NCI-H82 (cell line): ENCODE results near the gene TRIM10.
"Not testable (repeated sequence)": the region's sequence is repeated elsewhere in the genome, so short reads cannot be mapped to it uniquely, and the experiment has no call there.

Experiments used
- DNase-seq: peaks from one replicate; lab custom pipeline; 2025; lab: John Stamatoyannopoulos, UW

Gene TRIM10

DNA sequence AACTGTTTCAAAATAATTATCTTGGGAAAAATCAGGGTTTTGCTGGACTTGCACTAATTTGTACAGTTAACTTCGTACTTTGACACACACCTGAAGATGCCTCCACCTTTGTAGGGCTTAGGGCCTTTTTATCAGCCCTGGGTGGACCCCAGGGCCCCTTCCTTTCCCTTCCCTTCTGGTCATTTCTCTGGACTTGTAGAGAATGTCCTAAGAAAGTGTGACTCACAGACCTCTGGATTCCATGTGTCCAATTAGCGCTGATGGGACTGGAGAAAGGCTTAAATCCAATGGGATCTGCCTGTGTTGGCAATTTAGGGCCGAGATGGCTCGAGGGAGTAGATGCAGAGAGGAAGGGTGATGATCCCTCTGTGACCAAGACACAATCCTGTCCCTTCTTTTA, 11.7 kb upstream of the TRIM10 start:
- DNase-seq: peak; percentile 17

DNA sequence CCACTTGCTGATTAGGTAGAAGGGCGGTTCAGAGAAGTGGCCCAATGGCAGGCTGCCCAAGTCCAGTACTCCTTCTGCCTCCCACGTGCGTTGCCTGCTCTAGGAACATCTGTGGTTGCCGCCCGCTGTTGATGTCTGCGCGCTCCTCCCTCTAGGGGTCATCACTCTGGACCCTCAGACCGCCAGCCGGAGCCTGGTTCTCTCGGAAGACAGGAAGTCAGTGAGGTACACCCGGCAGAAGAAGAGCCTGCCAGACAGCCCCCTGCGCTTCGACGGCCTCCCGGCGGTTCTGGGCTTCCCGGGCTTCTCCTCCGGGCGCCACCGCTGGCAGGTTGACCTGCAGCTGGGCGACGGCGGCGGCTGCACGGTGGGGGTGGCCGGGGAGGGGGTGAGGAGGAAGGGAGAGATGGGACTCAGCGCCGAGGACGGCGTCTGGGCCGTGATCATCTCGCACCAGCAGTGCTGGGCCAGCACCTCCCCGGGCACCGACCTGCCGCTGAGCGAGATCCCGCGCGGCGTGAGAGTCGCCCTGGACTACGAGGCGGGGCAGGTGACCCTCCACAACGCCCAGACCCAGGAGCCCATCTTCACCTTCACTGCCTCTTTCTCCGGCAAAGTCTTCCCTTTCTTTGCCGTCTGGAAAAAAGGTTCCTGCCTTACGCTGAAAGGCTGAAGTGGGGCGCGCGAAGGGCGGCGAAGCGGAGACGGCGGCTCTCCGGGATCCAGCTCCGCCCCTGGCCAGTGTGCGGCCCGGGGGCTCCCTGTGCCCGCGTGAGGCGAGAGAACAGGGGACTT, 10.9 kb upstream of the TRIM10 start:
- peak; percentile 46 for DNase-seq

DNA sequence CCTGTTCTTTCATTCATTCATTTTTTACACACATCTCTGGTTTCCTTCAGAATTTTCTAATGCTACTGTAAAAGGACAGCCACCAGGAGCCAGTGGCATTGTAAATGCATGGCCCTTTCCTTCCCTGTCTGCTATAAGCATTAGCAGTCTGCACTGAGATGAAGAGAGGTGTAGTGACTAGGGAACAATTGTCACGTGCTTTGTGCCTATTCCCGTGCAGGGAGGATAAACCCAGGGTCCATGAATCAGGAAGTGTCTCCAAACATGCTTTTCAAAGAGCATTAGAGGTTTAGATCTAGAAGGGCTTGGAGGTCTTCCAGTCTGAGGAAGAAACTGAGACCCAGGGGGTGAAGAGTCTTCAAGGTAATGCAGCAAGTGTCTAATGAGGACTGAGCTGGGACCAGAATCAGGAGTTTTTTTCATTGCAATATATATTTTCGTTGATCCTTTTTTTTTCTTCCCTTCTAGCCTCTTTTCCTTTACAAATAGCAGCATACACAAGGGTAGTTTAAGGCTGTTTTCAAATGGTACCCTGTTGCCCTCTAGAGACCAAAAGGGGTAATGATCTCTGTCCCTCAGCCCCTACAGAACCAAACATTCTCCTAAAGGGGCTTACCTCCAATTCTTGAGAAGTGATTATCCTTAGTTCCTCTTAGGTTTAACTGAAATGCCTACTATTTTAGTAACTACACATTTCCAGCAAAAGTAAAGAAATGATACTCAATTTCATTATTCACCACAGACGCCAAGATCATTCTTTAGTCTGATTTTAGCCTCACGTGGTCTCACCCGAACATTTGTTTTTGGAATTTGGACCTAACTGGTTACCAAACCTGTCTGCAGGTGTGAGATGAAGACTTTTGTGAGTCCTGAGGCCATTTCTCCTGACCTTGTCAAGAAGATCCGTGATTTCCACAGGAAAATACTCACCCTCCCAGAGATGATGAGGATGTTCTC, 8.9 kb upstream of the TRIM10 start:
- peak; percentile 76 for DNase-seq

DNA sequence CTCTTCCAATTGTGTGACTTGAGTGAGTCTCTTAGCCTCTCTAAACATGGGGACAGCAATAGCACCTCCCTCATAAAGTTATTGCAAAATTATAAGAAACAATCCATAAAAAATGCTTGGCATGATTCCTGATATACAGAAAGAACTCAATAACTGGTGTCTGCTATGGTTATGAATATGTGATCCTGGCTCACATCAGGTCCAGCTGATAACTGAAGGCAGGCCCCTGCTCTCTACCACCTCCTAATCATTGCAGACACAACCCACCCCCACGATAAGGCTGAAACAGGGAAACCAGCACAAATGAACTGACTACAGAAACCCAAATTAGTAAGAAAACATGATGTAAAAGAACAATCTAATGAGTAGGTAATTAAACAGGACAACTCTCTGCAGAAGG, 7.7 kb upstream of the TRIM10 start:
- DNase-seq: no peak

DNA sequence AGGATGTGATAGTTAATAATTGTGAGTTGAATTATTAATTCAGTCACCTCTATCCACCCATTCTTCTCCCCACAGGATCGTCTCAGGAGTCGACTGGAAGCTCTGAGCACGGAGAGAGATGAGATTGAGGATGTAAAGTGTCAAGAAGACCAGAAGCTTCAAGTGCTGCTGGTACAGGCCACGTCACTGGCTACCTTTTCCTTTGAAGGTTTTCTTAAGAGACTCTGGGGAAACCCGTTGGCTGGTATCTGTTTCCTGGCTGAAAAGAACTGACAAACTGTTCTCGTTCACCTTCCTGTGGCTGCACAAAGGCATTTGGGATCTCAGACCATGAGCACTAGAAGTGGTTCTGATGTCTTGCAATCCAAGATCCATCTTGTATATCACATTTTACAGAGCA, 6.1 kb upstream of the TRIM10 start:
- no peak for DNase-seq

DNA sequence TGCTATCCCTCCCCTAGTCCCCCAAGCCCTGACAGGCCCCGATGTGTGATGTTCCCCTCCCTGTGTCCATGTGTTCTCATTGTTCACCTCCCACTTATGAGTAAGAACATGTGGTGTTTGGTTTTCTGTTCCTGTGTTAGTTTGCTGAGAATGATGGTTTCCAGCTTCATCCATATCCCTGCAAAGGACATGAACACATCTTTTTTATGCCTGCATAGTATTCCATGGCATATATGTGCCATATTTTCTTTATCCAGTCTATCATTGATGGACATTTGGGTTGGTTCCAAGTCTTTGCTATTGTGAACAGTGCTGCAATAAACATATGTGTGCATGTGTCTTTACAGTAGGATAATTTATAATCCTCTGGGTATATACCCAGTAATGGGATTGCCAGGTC, 4.2 kb upstream of the TRIM10 start:
- DNase-seq: not testable (repeated sequence)

DNA sequence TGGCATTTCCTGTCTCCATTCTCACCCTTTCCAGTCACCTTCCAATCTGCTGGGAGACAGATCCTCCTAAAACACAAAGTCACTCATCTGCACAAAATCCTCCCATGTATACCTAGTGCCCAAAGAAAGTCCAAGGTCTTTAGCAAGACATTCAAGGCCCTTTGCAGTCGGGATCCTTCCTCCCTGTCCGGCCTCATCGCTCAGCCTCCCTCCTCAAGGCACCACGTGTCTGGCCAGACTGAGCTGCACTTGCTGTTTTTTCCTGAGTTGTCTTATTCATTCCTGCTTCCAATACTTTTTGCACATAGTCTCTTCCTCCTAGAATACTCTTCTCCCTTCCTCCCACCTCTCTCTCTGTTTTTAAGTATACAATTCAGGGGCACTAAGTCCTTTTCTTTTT, 3.7 kb upstream of the TRIM10 start:
- DNase-seq: no peak

DNA sequence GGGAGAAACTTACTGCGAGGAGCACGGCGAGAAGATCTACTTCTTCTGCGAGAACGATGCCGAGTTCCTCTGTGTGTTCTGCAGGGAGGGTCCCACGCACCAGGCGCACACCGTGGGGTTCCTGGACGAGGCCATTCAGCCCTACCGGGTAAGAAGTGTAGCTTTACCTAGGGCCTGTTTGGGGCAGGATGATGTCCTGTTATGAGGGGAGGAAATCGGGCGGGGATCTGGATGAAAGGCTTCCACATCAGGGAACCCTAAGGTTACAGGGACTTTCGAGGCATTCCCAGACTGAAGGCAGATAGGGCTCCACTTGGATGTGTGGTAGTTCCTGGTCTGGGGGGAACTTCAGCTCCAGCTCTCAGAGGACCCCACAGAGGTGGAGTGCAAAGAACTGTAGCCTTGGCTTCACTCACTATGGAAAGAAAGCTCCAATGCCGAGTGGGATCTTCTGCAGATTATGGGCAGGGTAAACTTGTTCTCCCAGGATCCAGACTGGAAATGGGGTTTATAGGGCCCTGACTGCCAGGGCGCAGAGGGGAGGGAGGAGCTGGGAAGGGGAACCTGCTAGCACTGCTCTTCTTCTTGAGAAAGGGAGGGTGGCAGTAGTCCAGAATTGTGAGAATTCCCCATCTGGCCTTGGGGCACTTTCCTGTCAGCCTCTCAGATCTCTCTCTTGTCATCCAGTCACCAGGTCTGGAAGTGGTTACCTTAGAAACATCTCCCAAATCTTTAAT, 3.1 kb upstream of the TRIM10 start:
- DNase-seq: no peak

DNA sequence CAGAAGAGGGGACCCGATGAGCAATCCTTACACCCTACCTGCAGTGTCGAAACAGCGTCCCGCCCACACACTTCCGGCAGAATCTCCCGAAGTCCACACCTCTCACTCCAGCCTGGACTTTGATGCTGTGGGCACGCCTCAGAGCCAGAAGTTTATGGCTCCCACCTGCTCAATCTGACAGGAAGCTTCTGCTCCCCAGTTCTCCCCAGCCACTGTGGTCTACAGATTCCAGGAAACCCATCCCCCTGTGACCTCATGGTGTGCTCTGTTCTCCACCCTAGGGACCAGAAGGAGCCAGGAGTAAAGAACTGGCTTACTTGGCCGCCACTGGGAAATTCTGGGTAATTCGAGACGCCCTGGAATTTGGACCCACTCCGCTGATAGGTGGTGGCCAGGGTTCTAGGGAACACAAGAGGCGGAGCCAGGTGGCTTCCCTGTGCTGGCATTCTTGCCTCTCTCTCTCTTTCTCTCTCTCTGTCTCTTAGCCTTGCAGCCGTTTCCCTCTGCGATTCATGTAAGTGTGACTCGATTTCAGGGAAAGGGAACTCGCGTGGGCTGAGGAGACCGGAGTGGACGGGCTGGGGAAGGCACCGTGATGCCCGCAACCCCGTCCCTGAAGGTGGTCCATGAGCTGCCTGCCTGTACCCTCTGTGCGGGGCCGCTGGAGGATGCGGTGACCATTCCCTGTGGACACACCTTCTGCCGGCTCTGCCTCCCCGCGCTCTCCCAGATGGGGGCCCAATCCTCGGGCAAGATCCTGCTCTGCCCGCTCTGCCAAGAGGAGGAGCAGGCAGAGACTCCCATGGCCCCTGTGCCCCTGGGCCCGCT, 2.3 kb upstream of the TRIM10 start, which contains the start of gene TRIM15:
Gene TRIM15, plus strand, starts transcription at position 457 of the 828 bp plus-strand sequence. Its CDS starts 139 bp downstream, at position 596.
- no peak for DNase-seq

DNA sequence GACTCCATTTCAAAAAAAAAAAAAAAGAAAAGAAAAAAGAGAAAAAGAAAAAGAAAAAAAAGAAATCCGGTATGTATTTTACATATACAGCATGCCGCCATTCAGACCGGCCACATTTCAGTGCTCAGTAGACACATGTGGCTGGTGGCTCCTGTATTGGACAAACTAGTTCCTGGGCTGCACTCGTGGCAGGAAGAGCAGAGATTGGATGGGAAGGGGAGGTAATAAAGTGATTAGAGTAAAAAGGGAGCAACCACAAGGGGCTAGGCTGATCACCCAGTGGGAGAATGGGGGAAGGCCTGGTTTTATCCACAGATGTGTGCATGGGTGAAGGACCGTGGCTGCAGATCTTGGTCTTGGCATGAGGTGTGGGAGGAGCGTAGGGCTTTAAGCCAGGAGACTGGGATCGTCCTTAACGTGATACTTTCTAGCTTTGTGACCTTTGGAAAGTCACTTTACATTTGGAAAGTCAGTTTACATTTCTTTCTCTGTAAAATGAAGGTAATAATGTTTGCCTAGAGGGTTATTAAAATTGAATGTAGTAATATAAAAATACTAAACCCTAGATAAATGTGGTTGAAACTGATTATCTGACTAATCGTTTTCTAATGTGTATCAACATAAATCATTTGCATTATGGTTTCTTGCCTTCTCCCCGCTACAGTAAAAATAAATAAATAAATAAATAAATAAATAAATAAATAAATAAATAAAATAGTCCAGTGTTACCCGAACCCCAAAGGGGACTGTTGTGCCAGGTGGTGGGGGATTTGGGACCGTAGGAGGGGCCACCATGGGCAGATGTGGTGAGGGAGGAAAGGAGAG, 1.5 kb upstream of the TRIM10 start:
- DNase-seq: no peak

DNA sequence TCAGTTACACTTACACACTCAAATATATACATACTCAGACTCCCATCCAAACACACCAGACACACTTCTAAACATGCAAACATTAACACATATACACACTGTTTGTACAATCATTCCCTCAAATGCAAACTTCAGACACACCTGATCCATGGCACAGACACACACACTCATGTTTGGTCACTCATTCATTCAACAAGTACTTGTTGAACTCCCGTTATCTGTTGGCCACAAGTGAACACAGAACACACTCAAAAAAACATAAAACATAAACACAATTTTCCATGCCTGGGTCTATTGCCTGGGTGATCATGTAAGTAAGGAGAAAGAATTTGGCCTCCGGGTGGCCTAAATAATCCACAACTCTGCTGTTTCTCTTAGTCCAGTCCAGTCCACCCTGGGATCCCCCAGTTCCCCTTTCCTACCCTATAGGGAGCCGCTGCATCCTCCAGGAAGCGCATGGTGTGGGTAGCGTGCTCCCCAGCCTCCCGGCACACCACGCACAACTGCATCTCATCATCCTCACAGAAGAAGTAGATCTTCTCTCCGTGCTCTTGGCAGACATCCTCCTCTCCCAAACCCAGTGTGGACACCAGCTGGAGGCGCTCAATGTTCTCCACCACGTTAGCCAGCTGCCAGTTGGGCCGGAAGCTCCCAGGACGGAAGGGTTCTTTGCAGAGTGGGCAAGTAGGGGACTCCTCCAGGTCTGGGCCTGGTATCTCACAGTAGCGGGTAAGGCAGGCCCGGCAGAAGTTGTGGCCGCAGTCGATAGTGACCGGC, 815 bp downstream of the TRIM10 start:
- DNase-seq: no peak

DNA sequence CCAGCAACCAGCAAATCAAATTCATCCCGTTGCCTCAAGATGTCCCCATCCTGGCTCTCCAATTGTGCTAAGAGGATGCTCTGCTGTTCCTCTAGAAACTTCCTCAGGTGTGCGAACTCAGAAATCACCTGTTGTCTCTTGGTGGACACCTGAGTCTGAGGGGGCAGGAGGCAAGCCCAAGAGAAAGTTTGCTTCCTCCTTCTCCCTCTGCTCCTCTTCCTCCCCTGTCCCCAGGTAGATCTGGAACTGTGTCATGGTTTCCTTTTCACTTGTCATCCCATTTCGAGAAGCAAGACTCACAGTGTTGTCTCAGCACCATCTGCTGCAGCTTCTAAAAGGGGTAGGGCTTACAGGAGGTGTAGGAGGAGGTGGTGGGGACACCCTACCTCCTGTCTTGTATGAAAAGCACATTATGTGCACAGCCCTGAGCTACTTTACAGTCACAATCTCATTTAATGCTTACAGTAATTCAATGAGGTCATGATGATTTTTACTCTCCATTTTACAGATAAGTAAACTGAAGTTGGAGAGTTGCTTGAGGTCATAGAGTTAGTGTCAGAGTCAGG, 2.5 kb downstream of the TRIM10 start:
- peak; percentile 47 for DNase-seq

DNA sequence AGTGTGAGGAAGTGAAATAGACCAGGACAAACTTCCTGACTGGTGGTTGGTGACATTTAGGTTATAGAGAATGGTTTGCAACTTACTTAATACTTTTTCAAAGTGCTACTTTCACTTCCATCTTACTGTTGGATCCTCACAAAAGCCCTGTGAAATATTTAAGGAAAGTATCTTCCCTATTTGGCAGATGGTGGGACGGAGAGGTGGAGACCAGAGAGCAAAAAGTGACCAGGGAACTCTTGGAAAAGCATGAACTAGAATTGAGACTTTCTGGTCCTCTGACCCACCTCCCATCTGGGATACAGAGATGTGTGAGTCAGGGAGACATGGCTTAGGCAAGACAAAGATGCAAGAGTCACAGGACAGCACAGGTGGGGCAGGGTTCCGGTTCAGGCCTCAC, 3.0 kb downstream of the TRIM10 start:
- DNase-seq: no peak

DNA sequence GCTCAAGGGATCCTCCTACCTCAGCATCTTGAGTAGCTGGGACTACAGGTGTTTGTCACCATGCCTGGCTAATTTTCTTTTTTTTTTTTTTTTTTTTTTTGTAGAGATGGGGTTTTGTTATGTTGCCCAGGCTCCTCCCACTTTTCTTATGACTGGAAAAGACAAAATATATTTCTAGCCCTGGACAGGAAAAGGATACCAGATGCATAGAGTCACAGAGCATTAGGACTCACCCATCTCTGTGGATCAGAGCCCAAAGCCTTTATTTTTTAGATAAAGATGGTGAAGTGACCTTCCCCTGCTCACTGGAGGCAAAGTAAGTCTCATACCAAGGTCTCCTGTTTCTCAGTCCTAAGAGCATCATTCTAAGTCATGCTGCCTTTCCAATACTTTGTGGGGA, 3.4 kb downstream of the TRIM10 start:
- DNase-seq: no peak

DNA sequence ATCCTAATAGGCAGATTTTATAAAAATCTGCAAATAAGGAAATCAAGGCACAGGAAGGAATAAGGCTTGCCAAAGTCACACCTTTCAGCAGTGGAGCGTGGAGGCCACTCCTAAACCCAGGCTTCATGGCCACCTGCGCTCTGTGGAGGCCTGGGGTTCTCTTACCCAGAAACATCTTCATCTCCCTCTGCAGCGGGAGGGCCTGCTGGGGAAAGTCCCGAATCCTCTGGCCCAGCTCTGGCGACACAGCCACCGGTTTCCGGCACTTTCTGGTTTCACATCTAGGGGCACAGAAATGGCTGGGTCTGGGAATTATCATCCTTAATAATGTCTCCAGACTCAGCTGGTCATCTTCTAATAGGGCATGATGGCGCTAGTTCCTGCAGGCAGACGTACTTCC, 4.2 kb downstream of the TRIM10 start:
- no peak for DNase-seq

DNA sequence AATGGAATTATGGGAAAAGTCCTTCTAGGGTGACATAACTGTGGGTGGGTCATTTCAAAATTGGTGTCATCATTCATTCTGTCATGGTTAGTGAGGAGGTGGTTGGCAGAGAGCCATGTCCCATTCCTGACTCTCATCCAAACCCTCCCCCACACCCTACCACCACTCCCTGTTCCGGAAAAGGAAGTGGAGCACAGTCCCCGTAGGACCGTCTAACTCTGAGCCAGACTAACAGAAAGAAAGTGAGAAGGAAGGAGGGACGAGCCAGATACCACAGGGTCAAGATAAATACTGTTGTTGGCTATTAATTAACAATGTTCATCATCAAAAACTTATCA, 4.8 kb downstream of the TRIM10 start:
- no peak for DNase-seq

DNA sequence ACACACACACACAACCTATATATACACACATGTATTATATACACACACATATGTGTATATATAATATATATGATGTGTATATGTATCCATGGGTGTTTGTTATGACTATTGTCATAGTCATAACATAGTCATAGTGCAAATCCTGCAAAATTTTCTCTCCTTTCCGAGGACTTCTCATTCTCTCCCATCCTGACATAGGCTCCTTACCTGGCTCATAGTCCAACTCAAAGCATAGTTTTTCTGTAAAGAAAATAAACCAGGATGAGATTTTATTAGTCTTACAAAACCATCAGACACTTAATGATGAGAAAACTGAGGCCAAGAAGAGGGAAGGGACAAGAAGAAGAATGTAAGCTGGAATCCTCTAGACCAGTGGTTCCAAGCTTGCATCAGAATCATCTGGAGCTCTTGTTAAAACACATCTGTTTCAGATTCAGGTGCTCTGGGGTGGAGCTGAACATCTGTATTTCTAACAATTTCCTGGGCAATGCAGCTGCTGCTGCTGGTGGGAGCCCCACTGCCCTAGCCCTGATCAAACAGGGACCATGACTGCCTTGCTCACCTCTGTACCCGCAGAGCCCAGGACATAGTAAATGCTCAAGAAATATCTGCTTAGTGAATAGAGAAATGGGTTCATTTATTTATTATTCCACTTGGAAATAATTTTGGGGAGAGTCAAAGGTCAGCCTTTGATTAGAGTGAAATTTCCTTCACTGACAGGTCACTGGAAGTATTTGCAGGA, 5.3 kb downstream of the TRIM10 start:
- DNase-seq: no peak

DNA sequence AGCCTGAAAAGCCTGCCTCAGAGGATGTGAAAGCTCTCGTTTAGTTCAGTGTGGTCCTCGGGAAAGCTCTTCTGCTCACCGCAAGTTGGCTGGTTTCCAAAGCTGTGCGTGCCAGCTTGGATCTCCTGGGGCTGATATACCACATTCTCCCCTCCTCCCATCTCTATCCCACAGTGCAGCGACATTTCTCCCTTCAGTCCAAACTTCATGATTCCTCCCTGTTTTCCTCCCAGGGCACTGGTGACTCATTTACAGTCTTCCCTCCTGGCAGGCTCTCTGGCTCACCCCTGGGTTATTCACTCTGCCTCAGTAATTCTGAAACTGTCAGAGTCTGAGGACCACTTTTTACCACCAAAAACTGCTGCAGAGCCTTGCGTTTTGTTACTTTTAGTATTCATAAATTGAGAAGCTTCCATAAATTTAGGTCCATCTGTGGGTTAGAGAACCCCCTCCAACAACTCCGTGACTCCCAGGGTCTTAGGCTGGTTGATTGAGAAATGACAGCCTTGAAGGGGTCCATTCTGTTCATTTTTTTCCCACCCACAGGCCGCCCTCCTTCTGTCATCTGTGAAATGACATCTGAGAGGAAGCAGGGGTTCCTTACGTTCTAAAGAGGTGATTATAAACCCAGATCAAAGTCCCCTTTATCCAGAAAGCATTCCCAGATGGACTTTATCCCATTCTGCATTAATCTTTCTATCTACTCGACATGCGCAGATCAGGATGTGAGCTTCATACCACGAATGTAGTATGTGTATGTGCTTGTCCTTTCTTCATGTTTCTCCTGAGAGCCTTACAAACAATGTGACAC, 6.1 kb downstream of the TRIM10 start:
- DNase-seq: no peak
